K562 (cell line): ENCODE results near the gene ZBTB49. TPM values are rescaled to one million over a fixed set of nuclear protein-coding genes. Genes with fewer than 3 reads are reported as not detected.

Source experiments
- E2F1 ChIP-seq: sonication (generic); formaldehyde crosslinking; IDR thresholded peaks from 2 replicates; pipeline ENCODE4 v1.8.1; 2023; ENCODE audit warnings: mild to moderate bottlenecking, missing genetic modification reagents, moderate library complexity
- EHMT2 ChIP-seq: fragments of 450-650 bp; IDR thresholded peaks from 2 replicates; pipeline ENCODE4 v1.6.1; 2018; ENCODE audit warnings: antibody characterized with exemption
- GTF2A2 ChIP-seq: IDR thresholded peaks from 2 replicates; pipeline ENCODE4 v1.6.1; 2016; ENCODE audit warnings: mild to moderate bottlenecking, missing genetic modification characterization, missing compliant biosample characterization
- JUN ChIP-seq, 2 experiments: sonication (generic) in 1 of 2; formaldehyde crosslinking in 1 of 2; IDR thresholded peaks; 2 replicates each; pipeline versions ENCODE4 v1.6.1 to v1.8.0; 2012 to 2022; ENCODE audit warnings: borderline replicate concordance in 2 of 2, mild to moderate bottlenecking in 2 of 2, improper control_type of control experiment in 1 of 2, low read depth in 1 of 2, low read length in 1 of 2, missing genetic modification reagents in 1 of 2
- KLF10 ChIP-seq: fragments of 250-450 bp; sonication (Bioruptor Pico); IDR thresholded peaks from 2 replicates; pipeline ENCODE4 v1.6.1; 2021; ENCODE audit warnings: matching md5 sums
- SNIP1 ChIP-seq: fragments of 450-650 bp; IDR thresholded peaks from 2 replicates; pipeline ENCODE4 v1.7.1; 2017; ENCODE audit warnings: low read depth, mild to moderate bottlenecking
- TCF3 ChIP-seq: sonication (generic); formaldehyde crosslinking; IDR thresholded peaks from 2 replicates; pipeline ENCODE4 v1.4.0; 2020; ENCODE audit warnings: mild to moderate bottlenecking, missing genetic modification reagents
- YY1 ChIP-seq, 3 experiments: IDR thresholded peaks; 2 replicates each; pipeline ENCODE4 v1.6.1; 2011; ENCODE audit warnings: low read length in 2 of 3, mild to moderate bottlenecking in 2 of 3, moderate library complexity in 2 of 3, borderline replicate concordance in 1 of 3, control low read depth in 1 of 3, low read depth in 1 of 3; ENCODE audit not compliant: insufficient read depth in 3 of 3, insufficient replicate concordance in 2 of 3, control insufficient read depth in 1 of 3, insufficient read length in 1 of 3; ENCODE audit errors: extremely low read depth in 1 of 3
- ZBTB11 ChIP-seq, 3 experiments: fragments of 200-800 bp in 1 of 3; fragments of 250-450 bp in 1 of 3; fragments of 450-650 bp in 1 of 3; sonication (Bioruptor Pico) in 1 of 3; sonication (Bioruptor generic) in 1 of 3; formaldehyde crosslinking in 1 of 3; IDR thresholded peaks; 2 replicates each; pipeline versions ENCODE4 v1.6.1 to v1.8.0; 2016 to 2022; ENCODE audit warnings: mild to moderate bottlenecking in 2 of 3, missing genetic modification characterization in 2 of 3, missing compliant biosample characterization in 1 of 3, moderate library complexity in 1 of 3
- ZNF655 ChIP-seq: fragments of 250-450 bp; sonication (Bioruptor Pico); IDR thresholded peaks from 2 replicates; pipeline ENCODE4 v1.5.0; 2021
- polyA plus RNA-seq, 8 experiments: library from polyadenylated mRNA; depleted of rRNA in 4 of 8; stranded (reverse) in 5 of 8; unstranded in 3 of 8; fragments of >200 nt; fragmentation: Nextera tagmentation in 2 of 8; fragmentation: Illumina TruSeq in 1 of 8; extraction: Ambion mirVana in 2 of 8; extraction: Trizol in 1 of 8; gene quantifications; 2 replicates each; pipeline versions ENCODE4 v1.2.1 to v1.2.3, GENCODE V29; 2011 to 2014; ENCODE audit warnings: inconsistent platforms in 1 of 8, missing spikeins in 1 of 8
- total RNA-seq, 7 experiments: library from RNA; depleted of rRNA in 6 of 7; stranded (reverse); fragments of >200 nt in 6 of 7; fragmentation: Illumina TruSeq in 2 of 7; extraction: Trizol in 2 of 7; gene quantifications; 2 replicates each; pipeline versions ENCODE4 v1.2.1 to v1.2.3, GENCODE V29; 2011 to 2021; ENCODE audit warnings: low replicate concordance in 1 of 7
- TF ChIP-seq, protein P1 (sequence below), 2 experiments: fragments of 450-650 bp; formaldehyde crosslinking in 1 of 2; IDR thresholded peaks; 2 replicates each; pipeline versions ENCODE4 v1.4.0 to v1.6.1; 2014 to 2020; ENCODE audit warnings: mild to moderate bottlenecking in 2 of 2, borderline replicate concordance in 1 of 2, low read depth in 1 of 2

The ZBTB49 gene
- total and polyA plus RNA-seq, 9 of the 15 experiments (the other 6 are each of a cell fraction or from before 2014, with no cell fraction given), result 0.49 to 8.0 (median 4.2) TPM

DNA sequence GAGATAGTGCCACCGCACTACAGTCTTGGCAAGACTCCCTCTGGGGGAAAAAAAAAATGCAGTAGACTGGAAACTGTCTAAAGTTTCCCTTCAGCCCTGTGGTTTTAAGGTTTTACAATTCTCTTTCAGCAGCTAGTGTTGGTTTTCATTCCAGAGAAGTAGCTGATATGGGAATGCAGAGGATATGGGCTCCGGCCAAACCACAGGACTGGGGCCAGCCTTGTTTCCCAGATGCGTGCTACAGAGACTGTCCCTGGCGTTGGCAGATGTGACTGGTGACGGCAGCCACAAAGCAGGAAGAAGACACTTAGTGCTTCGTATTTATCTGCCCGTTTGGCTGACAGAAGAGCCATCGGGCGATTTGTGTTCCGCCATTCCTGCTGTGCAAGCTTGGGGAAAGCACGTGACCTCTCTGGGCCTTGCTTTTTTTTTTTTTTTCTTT is 43.2 kb downstream of the ZBTB49 start (continued):
- peak in 1 of 3 experiments; percentile 85; a peak in 2 of 6 replicates for TF ChIP-seq ZBTB11 (CRISPR knock-in tag; IDR thresholded peaks at IDR 0.05)
- peak in 1 of 3 experiments; percentile 29 for TF ChIP-seq YY1 (IDR thresholded peaks at IDR 0.05; ENCODE audit: borderline replicate concordance in 1 of 3, control insufficient read depth in 1 of 3, extremely low read depth in 1 of 3, insufficient read depth in 3 of 3, insufficient read length in 1 of 3, insufficient replicate concordance in 2 of 3, low read depth in 1 of 3, low read length in 2 of 3)
- TF ChIP-seq, protein P1, sequence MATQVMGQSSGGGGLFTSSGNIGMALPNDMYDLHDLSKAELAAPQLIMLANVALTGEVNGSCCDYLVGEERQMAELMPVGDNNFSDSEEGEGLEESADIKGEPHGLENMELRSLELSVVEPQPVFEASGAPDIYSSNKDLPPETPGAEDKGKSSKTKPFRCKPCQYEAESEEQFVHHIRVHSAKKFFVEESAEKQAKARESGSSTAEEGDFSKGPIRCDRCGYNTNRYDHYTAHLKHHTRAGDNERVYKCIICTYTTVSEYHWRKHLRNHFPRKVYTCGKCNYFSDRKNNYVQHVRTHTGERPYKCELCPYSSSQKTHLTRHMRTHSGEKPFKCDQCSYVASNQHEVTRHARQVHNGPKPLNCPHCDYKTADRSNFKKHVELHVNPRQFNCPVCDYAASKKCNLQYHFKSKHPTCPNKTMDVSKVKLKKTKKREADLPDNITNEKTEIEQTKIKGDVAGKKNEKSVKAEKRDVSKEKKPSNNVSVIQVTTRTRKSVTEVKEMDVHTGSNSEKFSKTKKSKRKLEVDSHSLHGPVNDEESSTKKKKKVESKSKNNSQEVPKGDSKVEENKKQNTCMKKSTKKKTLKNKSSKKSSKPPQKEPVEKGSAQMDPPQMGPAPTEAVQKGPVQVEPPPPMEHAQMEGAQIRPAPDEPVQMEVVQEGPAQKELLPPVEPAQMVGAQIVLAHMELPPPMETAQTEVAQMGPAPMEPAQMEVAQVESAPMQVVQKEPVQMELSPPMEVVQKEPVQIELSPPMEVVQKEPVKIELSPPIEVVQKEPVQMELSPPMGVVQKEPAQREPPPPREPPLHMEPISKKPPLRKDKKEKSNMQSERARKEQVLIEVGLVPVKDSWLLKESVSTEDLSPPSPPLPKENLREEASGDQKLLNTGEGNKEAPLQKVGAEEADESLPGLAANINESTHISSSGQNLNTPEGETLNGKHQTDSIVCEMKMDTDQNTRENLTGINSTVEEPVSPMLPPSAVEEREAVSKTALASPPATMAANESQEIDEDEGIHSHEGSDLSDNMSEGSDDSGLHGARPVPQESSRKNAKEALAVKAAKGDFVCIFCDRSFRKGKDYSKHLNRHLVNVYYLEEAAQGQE (IDR thresholded peaks at IDR 0.05; ENCODE audit: borderline replicate concordance), result no peak
- TF ChIP-seq, protein P1 (CRISPR knock-in tag; IDR thresholded peaks at IDR 0.05; ENCODE audit: low read depth), result no peak
- no peak for TF ChIP-seq SNIP1
- no peak for TF ChIP-seq E2F1 (CRISPR knock-in tag)
- TF ChIP-seq GTF2A2, result no peak
- TF ChIP-seq EHMT2, result no peak
- TF ChIP-seq JUN (IDR thresholded peaks at IDR 0.05; ENCODE audit: borderline replicate concordance, low read depth, low read length), result no peak
- TF ChIP-seq JUN (CRISPR knock-in tag; IDR thresholded peaks at IDR 0.05; ENCODE audit: borderline replicate concordance), result no peak
- peak; percentile 32; the same call in 1 of the 2 replicates for TF ChIP-seq TCF3 (CRISPR knock-in tag)
- no peak for TF ChIP-seq KLF10
- TF ChIP-seq ZNF655 (CRISPR knock-in tag), result no peak
